Suprapubic skin (tissue), 4 donors: ENCODE results near the gene SHISA9.

Source experiments
- CTCF ChIP-seq, 2 donors: fragments of 200-600 bp in 1 of 2; fragments of 450-650 bp in 1 of 2; sonication (generic) in 1 of 2; IDR thresholded peaks; one replicate each; pipeline ENCODE4 v1.5.1; 2016 to 2019; ENCODE audit warnings: antibody characterized with exemption in 2 of 2, mild to moderate bottlenecking in 1 of 2, moderate library complexity in 1 of 2
- EP300 ChIP-seq: sonication (generic); formaldehyde crosslinking; IDR thresholded peaks from one replicate; pipeline ENCODE4 v1.6.1; 2017; ENCODE audit warnings: antibody characterized with exemption
- POLR2A ChIP-seq, 2 donors: fragments of 450-650 bp; IDR thresholded peaks; one replicate each; pipeline ENCODE4 v1.6.1; 2017; ENCODE audit warnings: antibody characterized with exemption in 2 of 2, mild to moderate bottlenecking in 2 of 2, moderate library complexity in 2 of 2
- POLR2AphosphoS5 ChIP-seq, 3 donors: sonication (generic); formaldehyde crosslinking; IDR thresholded peaks; one replicate each; pipeline ENCODE4 v1.6.1; 2017; ENCODE audit warnings: antibody characterized with exemption in 3 of 3

- TF ChIP-seq CTCF (IDR thresholded peaks at IDR 0.05) = no peak
- TF ChIP-seq POLR2A (IDR thresholded peaks at IDR 0.05) = no peak
- TF ChIP-seq POLR2AphosphoS5 (IDR thresholded peaks at IDR 0.05) = no peak
- no peak for TF ChIP-seq EP300
Measured at GRCh38 chr16:12994402-12994801, 93.0 kb downstream of the SHISA9 start.
